BJ (cell line): ENCODE results near the gene PSMA3. TPM values are rescaled to one million over a fixed set of nuclear protein-coding genes. Genes with fewer than 3 reads are reported as not detected.

Experiments used
- CTCF ChIA-PET: fragments of 350-600 bp; formaldehyde crosslinking; extraction: SDS; loops from one replicate; lab custom pipeline; 2021; ENCODE audit warnings: antibody characterized with exemption, inconsistent platforms; lab: Yijun Ruan, JAX
- POLR2A ChIA-PET: fragments of 300-600 bp; sonication (Branson Sonifier 250); formaldehyde crosslinking; extraction: SDS; loops from one replicate; lab custom pipeline; 2021; ENCODE audit warnings: antibody characterized with exemption; lab: Charles Lee
- DNase-seq: peaks from one replicate; pipeline ENCODE4 v3.0.0-alpha.2; 2011; ENCODE audit warnings: low read depth
- H3K27me3 ChIP-seq: 2 replicates; pipeline ENCODE4 v1.6.0; 2011; ENCODE audit warnings: low read length; ENCODE audit not compliant: control insufficient read depth, insufficient read depth
- H3K36me3 ChIP-seq: 2 replicates; pipeline ENCODE4 v1.5.1; 2011; ENCODE audit warnings: low read length; ENCODE audit not compliant: control insufficient read depth, insufficient read depth
- H3K4me3 ChIP-seq: 2 replicates; pipeline ENCODE4 v1.5.1; 2011; ENCODE audit warnings: low read depth, mild to moderate bottlenecking, control low read depth, low read length
- polyA plus RNA-seq: library from polyadenylated mRNA; depleted of rRNA; stranded (reverse); fragments of >200 nt; gene quantifications from 2 replicates; pipeline ENCODE4 v1.2.3, GENCODE V29; 2011
- TF ChIP-seq, protein P1 (sequence below): IDR thresholded peaks from 2 replicates; pipeline ENCODE4 v1.5.1; 2011; ENCODE audit warnings: low read depth, mild to moderate bottlenecking, control low read depth, inconsistent platforms, low read length, moderate library complexity; ENCODE audit not compliant: insufficient read depth

The PSMA3 gene
- polyA plus RNA-seq, 1 experiment, result 129 TPM

GRCh38 chr14:58200480-58200841, 44.2 kb upstream of the PSMA3 start:
- ChIA-PET POLR2A (no interaction called here), CTCF (interaction anchor here (2.0 kb wide), 1 partner anchor 32 kb away, joined by 5 read pairs; no protein-coding TSS in a partner anchor)
- TF ChIP-seq, protein P1, sequence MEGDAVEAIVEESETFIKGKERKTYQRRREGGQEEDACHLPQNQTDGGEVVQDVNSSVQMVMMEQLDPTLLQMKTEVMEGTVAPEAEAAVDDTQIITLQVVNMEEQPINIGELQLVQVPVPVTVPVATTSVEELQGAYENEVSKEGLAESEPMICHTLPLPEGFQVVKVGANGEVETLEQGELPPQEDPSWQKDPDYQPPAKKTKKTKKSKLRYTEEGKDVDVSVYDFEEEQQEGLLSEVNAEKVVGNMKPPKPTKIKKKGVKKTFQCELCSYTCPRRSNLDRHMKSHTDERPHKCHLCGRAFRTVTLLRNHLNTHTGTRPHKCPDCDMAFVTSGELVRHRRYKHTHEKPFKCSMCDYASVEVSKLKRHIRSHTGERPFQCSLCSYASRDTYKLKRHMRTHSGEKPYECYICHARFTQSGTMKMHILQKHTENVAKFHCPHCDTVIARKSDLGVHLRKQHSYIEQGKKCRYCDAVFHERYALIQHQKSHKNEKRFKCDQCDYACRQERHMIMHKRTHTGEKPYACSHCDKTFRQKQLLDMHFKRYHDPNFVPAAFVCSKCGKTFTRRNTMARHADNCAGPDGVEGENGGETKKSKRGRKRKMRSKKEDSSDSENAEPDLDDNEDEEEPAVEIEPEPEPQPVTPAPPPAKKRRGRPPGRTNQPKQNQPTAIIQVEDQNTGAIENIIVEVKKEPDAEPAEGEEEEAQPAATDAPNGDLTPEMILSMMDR, result no peak
- Histone ChIP-seq H3K36me3 (no peaks in the 10 kb centered on the region; the same call in 1 of the 2 replicates), H3K27me3 (no peaks in the 10 kb centered on the region), H3K4me3 (peak overlapping the region; percentile 82)
- no peak for DNase-seq

- ChIA-PET CTCF (no interaction called here), POLR2A (no interaction called here)
- Histone ChIP-seq H3K27me3 (no peaks in the 10 kb centered on the region), H3K36me3 (no peaks in the 10 kb centered on the region; the same call in 1 of the 2 replicates), H3K4me3 (peak overlapping the region; percentile 82)
- DNase-seq, result no peak
- TF ChIP-seq, protein P1, result no peak
Measured at GRCh38 chr14:58200846-58201245, 43.8 kb upstream of the PSMA3 start.

GRCh38 chr14:58213176-58213575, 31.5 kb upstream of the PSMA3 start:
- CTCF ChIA-PET, result no interaction called here
- POLR2A ChIA-PET, result no interaction called here
- peaks cover 5% of the 10 kb centered on the region for H3K36me3 ChIP-seq
- no peak for DNase-seq
- H3K4me3 ChIP-seq, result no peak overlapping the region
- TF ChIP-seq, protein P1, result no peak
- H3K27me3 ChIP-seq, result no peaks in the 10 kb centered on the region

DNA sequence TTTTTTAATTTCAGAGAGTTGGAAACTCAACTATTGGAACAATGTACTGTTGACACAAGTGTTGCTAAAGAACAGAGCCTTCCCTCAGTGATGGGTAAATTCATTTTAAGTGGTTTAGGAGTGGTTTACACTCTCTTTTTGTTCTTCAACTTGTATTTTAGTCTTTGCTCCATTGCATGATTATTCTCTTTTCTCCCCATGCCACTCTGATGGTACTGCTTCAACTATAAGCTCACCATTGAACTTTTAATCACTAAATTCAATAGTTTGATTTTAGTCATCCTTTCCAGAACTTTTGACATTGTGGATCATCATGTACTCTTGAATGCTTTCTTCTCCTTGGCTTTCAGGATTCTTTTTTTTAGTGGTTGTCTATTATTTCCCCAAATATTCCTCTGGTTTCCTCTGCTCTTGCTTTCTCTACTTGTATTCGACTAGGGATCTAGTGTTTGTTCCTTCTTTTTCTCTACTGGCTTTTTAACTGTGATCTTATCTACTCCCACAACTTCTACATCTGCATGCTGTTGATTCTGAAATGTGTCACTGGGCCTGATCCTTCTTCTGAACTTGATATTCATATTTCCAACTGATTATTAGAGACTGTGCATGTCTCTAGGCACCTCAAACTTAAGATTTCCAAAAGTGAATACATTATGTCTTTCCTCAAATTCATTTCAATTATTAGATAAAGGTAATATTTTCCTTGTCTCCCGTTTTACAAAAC, 29.3 kb upstream of the PSMA3 start:
- TF ChIP-seq, protein P1, result no peak
- DNase-seq, result no peak
- CTCF ChIA-PET, result interaction anchor here (0.7 kb wide), 1 partner anchor 12 kb away, joined by 3 read pairs; no protein-coding TSS in a partner anchor
- no peak overlapping the region for H3K4me3 ChIP-seq
- no peaks in the 10 kb centered on the region for H3K27me3 ChIP-seq
- POLR2A ChIA-PET, result no interaction called here
- H3K36me3 ChIP-seq, result peaks cover 5% of the 10 kb centered on the region

GRCh38 chr14:58216544-58216943, 28.1 kb upstream of the PSMA3 start:
- Histone ChIP-seq H3K36me3 (peaks cover 5% of the 10 kb centered on the region), H3K27me3 (no peaks in the 10 kb centered on the region), H3K4me3 (no peak overlapping the region)
- TF ChIP-seq, protein P1, result no peak
- ChIA-PET POLR2A (no interaction called here), CTCF (interaction anchor here (0.7 kb wide), 1 partner anchor 11 kb away, joined by 3 read pairs; no protein-coding TSS in a partner anchor)
- DNase-seq, result no peak
